Activated T-helper 9 cell treated with anti-CD3 and anti-CD28 coated beads, Interleukin-2, amount 50 U/mL, for 16 hours (primary cell): Measurements from ENCODE around the gene PPP1R14C.

Experiments used
- DNase-seq: peaks from one replicate; pipeline ENCODE4 v3.0.0-alpha.2; 2020; ENCODE audit warnings: low read depth

The PPP1R14C gene

GRCh38 chr6:150220634-150221551 lies 78.0 kb downstream of the PPP1R14C start:
- no peak for DNase-seq

- no peak for DNase-seq
These were observed 82.0 kb downstream of the PPP1R14C start for GRCh38 chr6:150224820-150225219.

- no peak for DNase-seq
These were observed 84.4 kb downstream of the PPP1R14C start for GRCh38 chr6:150227281-150227680.

- no peak for DNase-seq
These were observed 85.4 kb downstream of the PPP1R14C start for GRCh38 chr6:150228072-150228733.

- DNase-seq, result no peak
These were observed 86.8 kb downstream of the PPP1R14C start for GRCh38 chr6:150229436-150230163.

GRCh38 chr6:150230164-150230561 lies 87.3 kb downstream of the PPP1R14C start:
- DNase-seq, result no peak

GRCh38 chr6:150230832-150231524 lies 88.1 kb downstream of the PPP1R14C start:
- no peak for DNase-seq

GRCh38 chr6:150231525-150231850 lies 88.6 kb downstream of the PPP1R14C start:
- no peak for DNase-seq

GRCh38 chr6:150233843-150234269 lies 91.0 kb downstream of the PPP1R14C start:
- no peak for DNase-seq

- no peak for DNase-seq
These were observed 92.4 kb downstream of the PPP1R14C start for GRCh38 chr6:150235218-150235617.

- DNase-seq, result no peak
These were observed 93.3 kb downstream of the PPP1R14C start for GRCh38 chr6:150236114-150236513.

- DNase-seq, result no peak
These were observed 93.7 kb downstream of the PPP1R14C start for GRCh38 chr6:150236544-150236943.

- DNase-seq, result no peak
These were observed 94.8 kb downstream of the PPP1R14C start for GRCh38 chr6:150237626-150238025.

GRCh38 chr6:150238336-150238741 lies 95.5 kb downstream of the PPP1R14C start:
- no peak for DNase-seq

GRCh38 chr6:150238846-150239407 lies 96.1 kb downstream of the PPP1R14C start:
- DNase-seq, result no peak

- DNase-seq, result peak; percentile 26
These were observed 98.9 kb downstream of the PPP1R14C start for GRCh38 chr6:150241756-150242155.

GRCh38 chr6:150243620-150244314 lies 100.9 kb downstream of the PPP1R14C start:
- no peak for DNase-seq

- DNase-seq, result no peak
These were observed 102.5 kb downstream of the PPP1R14C start for GRCh38 chr6:150245148-150245935.

- no peak for DNase-seq
These were observed 105.0 kb downstream of the PPP1R14C start for GRCh38 chr6:150247803-150248202.

GRCh38 chr6:150248300-150248699 lies 105.5 kb downstream of the PPP1R14C start:
- DNase-seq, result no peak
